ENCODE measurements around the gene TMEM254.

The TMEM254 gene

GRCh38 chr10:80100116-80100515 lies 21.7 kb downstream of the TMEM254 start:
- TF ChIP-seq CTCF (IDR thresholded peaks at IDR 0.05; ENCODE audit: extremely low read depth, insufficient read depth, missing control alignments): no peak
- no peak for DNase-seq (ENCODE audit: low spot score)
- in situ Hi-C loops (cut with MboI; ENCODE audit: low pct_unique_long_range_greater_than_20kb, low sequenced_read_pairs, unreplicated experiment): no loop called here

- no peak for DNase-seq (ENCODE audit: low spot score)
- in situ Hi-C loops (cut with MboI; ENCODE audit: low pct_unique_long_range_greater_than_20kb, low sequenced_read_pairs, unreplicated experiment): no loop called here
- TF ChIP-seq CTCF (IDR thresholded peaks at IDR 0.05; ENCODE audit: extremely low read depth, insufficient read depth, missing control alignments): no peak
These were observed 22.6 kb downstream of the TMEM254 start for GRCh38 chr10:80100861-80101695.

GRCh38 chr10:80104066-80104926 lies 25.8 kb downstream of the TMEM254 start:
- in situ Hi-C loops (cut with MboI; ENCODE audit: low pct_unique_long_range_greater_than_20kb, low sequenced_read_pairs, unreplicated experiment): no loop called here
- no peak for TF ChIP-seq CTCF (IDR thresholded peaks at IDR 0.05; ENCODE audit: extremely low read depth, insufficient read depth, missing control alignments)
- DNase-seq (ENCODE audit: low spot score): peak; percentile 42

GRCh38 chr10:80108576-80109239 lies 30.2 kb downstream of the TMEM254 start:
- DNase-seq (ENCODE audit: low spot score): no peak
- in situ Hi-C loops (cut with MboI; ENCODE audit: low pct_unique_long_range_greater_than_20kb, low sequenced_read_pairs, unreplicated experiment): no loop called here
- no peak for TF ChIP-seq CTCF (IDR thresholded peaks at IDR 0.05; ENCODE audit: extremely low read depth, insufficient read depth, missing control alignments)

- DNase-seq (ENCODE audit: low spot score): no peak
- in situ Hi-C loops (cut with MboI; ENCODE audit: low pct_unique_long_range_greater_than_20kb, low sequenced_read_pairs, unreplicated experiment): no loop called here
- TF ChIP-seq CTCF (IDR thresholded peaks at IDR 0.05; ENCODE audit: extremely low read depth, insufficient read depth, missing control alignments): no peak
These were observed 32.5 kb downstream of the TMEM254 start for GRCh38 chr10:80110986-80111385.

- in situ Hi-C loops (cut with MboI; ENCODE audit: low pct_unique_long_range_greater_than_20kb, low sequenced_read_pairs, unreplicated experiment): no loop called here
- TF ChIP-seq CTCF (IDR thresholded peaks at IDR 0.05; ENCODE audit: extremely low read depth, insufficient read depth, missing control alignments): no peak
- DNase-seq (ENCODE audit: low spot score): no peak
These were observed 40.2 kb downstream of the TMEM254 start for GRCh38 chr10:80118669-80119068.
